IMR-90 (cell line): ENCODE results near the gene CLCNKA. TPM values are rescaled to one million over a fixed set of nuclear protein-coding genes. Genes with fewer than 3 reads are reported as not detected.

Experiments used
- ATAC-seq: fragments of 200-7000 bp; cut with Tn5 transposase; 2 replicates; pipeline ENCODE4 v1.9.1; 2020; ENCODE audit warnings: low read depth, mild to moderate bottlenecking, moderate library complexity
- BruUV-seq: library from RNA; stranded (reverse); fragments of 400-500 nt; replicated peaks from 2 replicates; lab custom pipeline; 2021; lab: Mats Ljungman, UMichigan
- CTCF ChIA-PET: fragments of 300-600 bp; formaldehyde crosslinking; extraction: SDS; loops from one replicate; lab custom pipeline; 2021; ENCODE audit warnings: antibody characterized with exemption; lab: Yijun Ruan, JAX
- POLR2A ChIA-PET: fragments of 300-600 bp; sonication (Branson Sonifier 250); formaldehyde crosslinking; loops from one replicate; lab custom pipeline; 2022; ENCODE audit warnings: antibody characterized with exemption; ENCODE audit not compliant: unreplicated experiment; lab: Charles Lee
- DNase-seq: peaks from one replicate; pipeline ENCODE4 v3.0.0; 2013
- H2AFZ ChIP-seq: replicated peaks from 2 replicates; pipeline ENCODE3; 2013; ENCODE audit warnings: low read length, mild to moderate bottlenecking; ENCODE audit not compliant: poor library complexity
- H2AK5ac ChIP-seq: 2 replicates; pipeline ENCODE4 v1.6.1; 2013; ENCODE audit warnings: low read depth, low read length, inconsistent platforms
- H2AK9ac ChIP-seq: replicated peaks from 2 replicates; pipeline ENCODE3; 2013; ENCODE audit warnings: mild to moderate bottlenecking, low read depth, low read length, moderate library complexity; ENCODE audit not compliant: poor library complexity
- H2BK120ac ChIP-seq: 2 replicates; pipeline ENCODE4 v1.6.1; 2013; ENCODE audit warnings: low read depth, low read length, inconsistent platforms
- H2BK15ac ChIP-seq: 3 replicates; pipeline ENCODE4 v1.6.1; 2013; ENCODE audit warnings: low read depth, low read length, inconsistent platforms
- H2BK20ac ChIP-seq: 2 replicates; pipeline ENCODE4 v1.6.1; 2013; ENCODE audit warnings: low read depth, mild to moderate bottlenecking, inconsistent platforms, low read length, moderate library complexity
- H2BK5ac ChIP-seq: 2 replicates; pipeline ENCODE4 v1.6.1; 2013; ENCODE audit warnings: mild to moderate bottlenecking, low read depth, low read length, inconsistent platforms; ENCODE audit not compliant: poor library complexity, severe bottlenecking
- H3K14ac ChIP-seq: replicated peaks from 2 replicates; pipeline ENCODE4 v1.6.1; 2013; ENCODE audit warnings: low read depth, low read length, inconsistent platforms
- H3K18ac ChIP-seq: 2 replicates; pipeline ENCODE4 v1.6.1; 2013; ENCODE audit warnings: low read depth, low read length, control low read depth
- H3K23ac ChIP-seq: 2 replicates; pipeline ENCODE4 v1.6.1; 2013; ENCODE audit warnings: low read depth, low read length, inconsistent platforms
- H3K27ac ChIP-seq: 2 replicates; pipeline ENCODE4 v1.5.1; 2013; ENCODE audit warnings: mild to moderate bottlenecking, control low read depth, low read length; ENCODE audit not compliant: insufficient read depth
- H3K27me3 ChIP-seq: 2 replicates; pipeline ENCODE4 v1.6.1; 2013; ENCODE audit warnings: low read length; ENCODE audit not compliant: control insufficient read depth, insufficient read depth
- H3K36me3 ChIP-seq: 2 replicates; pipeline ENCODE4 v1.6.1; 2013; ENCODE audit warnings: low read length, mixed read lengths; ENCODE audit not compliant: control insufficient read depth, insufficient read depth
- H3K4ac ChIP-seq: 2 replicates; pipeline ENCODE4 v1.6.1; 2013; ENCODE audit warnings: low read depth, low read length, inconsistent platforms
- H3K4me1 ChIP-seq: 2 replicates; pipeline ENCODE4 v1.6.1; 2013; ENCODE audit warnings: low read length, mixed read lengths; ENCODE audit not compliant: control insufficient read depth, insufficient read depth
- H3K4me2 ChIP-seq: 2 replicates; pipeline ENCODE4 v1.6.1; 2013; ENCODE audit warnings: low read depth, mild to moderate bottlenecking, control low read depth, low read length, moderate library complexity
- H3K4me3 ChIP-seq: 2 replicates; pipeline ENCODE4 v1.5.1; 2013; ENCODE audit warnings: low read depth, mild to moderate bottlenecking, control low read depth, low read length, moderate library complexity; ENCODE audit not compliant: insufficient read depth
- H3K56ac ChIP-seq: 2 replicates; pipeline ENCODE4 v1.6.1; 2013; ENCODE audit warnings: low read length, inconsistent platforms; ENCODE audit not compliant: insufficient read depth; ENCODE audit errors: extremely low read depth
- H3K79me1 ChIP-seq, 2 experiments: 2 replicates each; pipeline ENCODE4 v1.6.1; 2013; ENCODE audit warnings: low read length in 2 of 2, inconsistent platforms in 1 of 2, low read depth in 1 of 2
- H3K9ac ChIP-seq: 2 replicates; pipeline ENCODE4 v1.6.1; 2013; ENCODE audit warnings: low read depth, low read length, control low read depth
- H3K9me1 ChIP-seq: 2 replicates; pipeline ENCODE4 v1.6.1; 2013; ENCODE audit warnings: low read length, inconsistent platforms; ENCODE audit not compliant: insufficient read depth
- H3K9me3 ChIP-seq: 2 replicates; pipeline ENCODE4 v1.6.1; 2013; ENCODE audit warnings: low read length; ENCODE audit not compliant: control insufficient read depth, insufficient read depth
- H4K20me1 ChIP-seq: 2 replicates; pipeline ENCODE4 v1.6.1; 2013; ENCODE audit warnings: low read length, inconsistent platforms; ENCODE audit not compliant: insufficient read depth
- H4K5ac ChIP-seq: 2 replicates; pipeline ENCODE4 v1.6.1; 2013; ENCODE audit warnings: mild to moderate bottlenecking, low read depth, low read length, control low read depth
- H4K8ac ChIP-seq, 2 experiments: 2 replicates each; pipeline ENCODE4 v1.6.1; 2013; ENCODE audit warnings: low read depth in 2 of 2, low read length in 2 of 2, control low read depth in 1 of 2, inconsistent platforms in 1 of 2
- H4K91ac ChIP-seq: 2 replicates; pipeline ENCODE4 v1.6.1; 2013; ENCODE audit warnings: low read depth, low read length, inconsistent platforms; ENCODE audit not compliant: insufficient read depth
- BHLHE40 ChIP-seq: fragments of 150-350 bp; IDR thresholded peaks from 2 replicates; pipeline ENCODE4 v1.6.1; 2016; ENCODE audit warnings: mild to moderate bottlenecking, low read depth, low read length
- CEBPB ChIP-seq: IDR thresholded peaks from 2 replicates; pipeline ENCODE4 v1.6.1; 2012; ENCODE audit warnings: low read depth, low read length, improper control_type of control experiment
- CHD1 ChIP-seq: IDR thresholded peaks from 2 replicates; pipeline ENCODE4 v1.6.1; 2012; ENCODE audit warnings: low read depth, low read length, improper control_type of control experiment
- CTCF ChIP-seq: conservative IDR thresholded peaks from 2 replicates; pipeline ENCODE4 v1.5.1; 2012; ENCODE audit warnings: mild to moderate bottlenecking, low read depth, low read length, improper control_type of control experiment
- ELK1 ChIP-seq: fragments of 150-350 bp; IDR thresholded peaks from 2 replicates; pipeline ENCODE4 v1.6.1; 2016; ENCODE audit warnings: low read depth, mild to moderate bottlenecking, low read length, moderate library complexity, borderline replicate concordance
- FOS ChIP-seq: fragments of 150-350 bp; IDR thresholded peaks from 2 replicates; pipeline ENCODE4 v1.6.1; 2016; ENCODE audit warnings: low read depth, low read length
- MAFK ChIP-seq: IDR thresholded peaks from 2 replicates; pipeline ENCODE4 v1.6.1; 2012; ENCODE audit warnings: low read depth, low read length, improper control_type of control experiment
- MAZ ChIP-seq: IDR thresholded peaks from 2 replicates; pipeline ENCODE4 v1.6.1; 2012; ENCODE audit warnings: low read depth, mild to moderate bottlenecking, low read length, improper control_type of control experiment, moderate library complexity, borderline replicate concordance
- MXI1 ChIP-seq: IDR thresholded peaks from 2 replicates; pipeline ENCODE4 v1.6.1; 2012; ENCODE audit warnings: low read depth, mild to moderate bottlenecking, low read length, moderate library complexity, borderline replicate concordance
- NFE2L2 ChIP-seq: fragments of 150-350 bp; IDR thresholded peaks from 2 replicates; pipeline ENCODE4 v1.6.1; 2016; ENCODE audit warnings: low read depth, mild to moderate bottlenecking, low read length
- POLR2A ChIP-seq: IDR thresholded peaks from 2 replicates; pipeline ENCODE4 v1.6.1; 2012; ENCODE audit warnings: mild to moderate bottlenecking, low read depth, low read length
- RAD21 ChIP-seq: IDR thresholded peaks from 2 replicates; pipeline ENCODE4 v1.6.1; 2012; ENCODE audit warnings: low read length, improper control_type of control experiment
- RCOR1 ChIP-seq: IDR thresholded peaks from 2 replicates; pipeline ENCODE4 v1.6.1; 2012; ENCODE audit warnings: mild to moderate bottlenecking, low read length, improper control_type of control experiment; ENCODE audit not compliant: insufficient replicate concordance
- RFX5 ChIP-seq: IDR thresholded peaks from 2 replicates; pipeline ENCODE4 v1.8.0; 2012; ENCODE audit warnings: low read depth, mild to moderate bottlenecking, low read length, moderate library complexity
- SMC3 ChIP-seq: fragments of 150-350 bp; IDR thresholded peaks from 2 replicates; pipeline ENCODE4 v1.6.1; 2016; ENCODE audit warnings: low read depth, mild to moderate bottlenecking, antibody characterized with exemption, low read length, moderate library complexity
- USF2 ChIP-seq: fragments of 150-350 bp; IDR thresholded peaks from 2 replicates; pipeline ENCODE4 v1.6.1; 2017; ENCODE audit warnings: mild to moderate bottlenecking, antibody characterized with exemption, low read length, low read depth
- WGBS, 2 experiments: methylation state at CpG; one replicate each; pipeline versions ENCODE4 v1.1.5 to v1.1.7; 2013; ENCODE audit warnings: missing lambda C conversion rate in 2 of 2; ENCODE audit not compliant: insufficient read length in 1 of 2; ENCODE audit errors: extremely low coverage in 2 of 2; 5-methylcytosine and 5-hydroxymethylcytosine counted together
- dilution Hi-C: fragments of 300-500 bp; cut with HindIII; formaldehyde crosslinking; loops from one replicate; pipeline ENCODE4 v1.14.3; 2018; ENCODE audit warnings: low sequenced_read_pairs; ENCODE audit not compliant: unreplicated experiment
- in situ Hi-C: fragments of 300-500 bp; cut with MboI; formaldehyde crosslinking; loops from 3 replicates; pipeline ENCODE4 v1.14.3; 2019; ENCODE audit warnings: low sequenced_read_pairs, inconsistent platforms, mixed read lengths
- intact Hi-C: fragments of 100-400 bp; cut with micrococcal nuclease; formaldehyde crosslinking; loops from 2 replicates; pipeline ENCODE4 v1.10.0; 2022
- polyA plus RNA-seq, 3 experiments: library from polyadenylated mRNA; depleted of rRNA; stranded (reverse); fragments of >200 nt; gene quantifications; 2 replicates each; pipeline ENCODE4 v1.2.3, GENCODE V29; 2012; ENCODE audit warnings: low replicate concordance in 1 of 3
- total RNA-seq: library from RNA; depleted of rRNA; stranded (reverse); fragments of >200 nt; gene quantifications from 2 replicates; pipeline ENCODE4 v1.2.3, GENCODE V29; 2012

The CLCNKA gene
- total and polyA plus RNA-seq, 2 of the 4 experiments (the other 2 are of a cell fraction): 0.05 TPM; not detected in 1

GRCh38 chr1:15985611-15986297 lies 36.1 kb upstream of the CLCNKA start:
- no peak overlapping the region for H3K9ac ChIP-seq
- no peak overlapping the region for H2AK9ac ChIP-seq
- no peaks in the 10 kb centered on the region; the same call in 1 of the 2 replicates for H3K27me3 ChIP-seq
- no peaks in the 10 kb centered on the region for H3K79me1 ChIP-seq
- H3K23ac ChIP-seq: no peak overlapping the region
- no peak overlapping the region for H4K91ac ChIP-seq
- no peak for TF ChIP-seq USF2
- no peak for TF ChIP-seq CTCF
- TF ChIP-seq RCOR1: no peak
- no peak for TF ChIP-seq ELK1
- no peak for TF ChIP-seq POLR2A
- no peak for TF ChIP-seq CEBPB
- TF ChIP-seq RFX5: no peak
- no peak for TF ChIP-seq SMC3
- no peak for TF ChIP-seq MAFK
- TF ChIP-seq BHLHE40: no peak
- no peak for TF ChIP-seq MXI1
- TF ChIP-seq FOS: no peak
- TF ChIP-seq MAZ: no peak
- TF ChIP-seq NFE2L2: no peak
- TF ChIP-seq RAD21: no peak
- no peak for TF ChIP-seq CHD1
- H2BK5ac ChIP-seq: no peak overlapping the region
- no peak overlapping the region for H3K4me2 ChIP-seq
- no peaks in the 10 kb centered on the region for H3K36me3 ChIP-seq
- H3K56ac ChIP-seq: no peak overlapping the region
- no peaks in the 10 kb centered on the region for H4K20me1 ChIP-seq
- CTCF ChIA-PET: no interaction called here
- WGBS, 2 experiments: 89% methylated on average over 1 of the region's 5 CpGs; no CpG with 5 or more reads in 1 of the 2 experiments
- H4K5ac ChIP-seq: no peak overlapping the region
- intact Hi-C loops: no loop called here
- H3K4me1 ChIP-seq: no peaks in the 10 kb centered on the region
- no peak for ATAC-seq
- H3K4me3 ChIP-seq: no peak overlapping the region
- no peak overlapping the region for H3K14ac ChIP-seq
- no peak overlapping the region for H3K27ac ChIP-seq
- POLR2A ChIA-PET: no interaction called here
- BruUV-seq: no TSS peak
- no peak overlapping the region for H2BK120ac ChIP-seq
- H2AK5ac ChIP-seq: no peak overlapping the region
- no peak overlapping the region for H3K18ac ChIP-seq
- H3K9me1 ChIP-seq: no peaks in the 10 kb centered on the region
- no peak overlapping the region for H2BK20ac ChIP-seq
- in situ Hi-C loops: no loop called here
- H2AFZ ChIP-seq: no peak overlapping the region
- no peaks in the 10 kb centered on the region for H3K9me3 ChIP-seq
- no peak overlapping the region for H2BK15ac ChIP-seq
- H4K8ac ChIP-seq: no peak overlapping the region
- DNase-seq: no peak
- dilution Hi-C loops: no loop called here
- no peak overlapping the region for H3K4ac ChIP-seq
